NCI-H69 (cell line): ENCODE results near the gene RAB9A.
A peak's percentile ranks its signal among the peaks of the same experiment; 100 is the strongest.
"Not testable (repeated sequence)": the region's sequence is repeated elsewhere in the genome, so short reads cannot be mapped to it uniquely, and the experiment has no call there.

Experiments
- DNase-seq: peaks from one replicate; lab custom pipeline; 2025; lab: John Stamatoyannopoulos, UW

The RAB9A gene, protein sequence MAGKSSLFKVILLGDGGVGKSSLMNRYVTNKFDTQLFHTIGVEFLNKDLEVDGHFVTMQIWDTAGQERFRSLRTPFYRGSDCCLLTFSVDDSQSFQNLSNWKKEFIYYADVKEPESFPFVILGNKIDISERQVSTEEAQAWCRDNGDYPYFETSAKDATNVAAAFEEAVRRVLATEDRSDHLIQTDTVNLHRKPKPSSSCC

DNA sequence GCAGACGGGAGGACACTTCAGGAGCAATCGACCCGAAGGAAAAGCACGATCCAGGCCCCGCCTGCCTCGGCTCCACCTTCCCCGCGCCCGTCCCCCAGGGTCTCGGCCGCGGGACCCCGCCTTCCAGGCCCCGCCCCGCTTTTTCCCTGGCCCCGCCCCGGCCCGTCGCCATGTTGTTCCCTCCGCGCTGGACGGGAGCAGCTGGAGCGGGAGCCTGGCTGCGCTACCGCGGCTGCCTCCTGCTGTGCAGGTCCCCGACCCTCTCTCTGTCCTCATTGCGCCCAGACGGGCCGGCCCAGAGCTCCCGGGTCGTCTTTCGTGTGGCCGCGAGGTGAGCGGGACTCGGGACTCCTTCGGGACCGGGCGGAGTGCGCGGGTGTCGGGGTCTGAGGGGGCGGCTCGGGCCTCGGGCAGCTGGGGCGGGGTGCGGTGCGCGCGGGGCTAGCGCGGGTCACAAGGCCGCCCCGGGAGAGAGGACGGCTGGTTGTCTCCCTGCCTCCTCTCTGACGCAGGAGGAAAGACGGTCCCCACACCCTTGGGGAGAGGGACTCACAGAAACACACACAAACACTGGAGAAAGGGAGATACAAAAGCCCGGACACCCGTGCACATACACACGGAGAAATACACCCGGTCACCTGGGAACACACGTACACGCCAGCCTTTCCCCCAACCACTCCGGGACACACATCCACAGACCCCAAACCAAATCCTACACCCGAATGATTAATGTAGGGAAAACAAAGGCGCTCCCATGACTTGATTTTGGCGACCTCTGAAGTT lies at the start of gene RAB9A:
TSS of gene RAB9A (plus strand) at position 171 of the 783 bp plus-strand sequence. CDS start 19,619 bp downstream, outside the sequence.
- peak; percentile 86 for DNase-seq

DNA sequence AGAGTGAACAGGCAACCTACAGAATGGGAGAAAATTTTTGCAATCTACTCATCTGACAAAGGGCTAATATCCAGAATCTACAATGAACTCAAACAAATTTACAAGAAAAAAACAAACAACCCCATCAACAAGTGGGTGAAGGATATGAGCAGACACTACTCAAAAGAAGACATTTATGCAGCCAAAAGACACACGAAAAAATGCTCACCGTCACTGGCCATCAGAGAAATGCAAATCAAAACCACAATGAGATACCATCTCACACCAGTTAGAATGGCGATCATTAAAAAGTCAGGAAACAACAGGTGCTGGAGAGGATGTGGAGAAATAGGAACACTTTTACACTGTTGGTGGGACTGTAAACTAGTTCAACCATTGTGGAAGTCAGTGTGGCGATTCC lies 47.2 kb upstream of the RAB9A start:
- DNase-seq, result not testable (repeated sequence)

DNA sequence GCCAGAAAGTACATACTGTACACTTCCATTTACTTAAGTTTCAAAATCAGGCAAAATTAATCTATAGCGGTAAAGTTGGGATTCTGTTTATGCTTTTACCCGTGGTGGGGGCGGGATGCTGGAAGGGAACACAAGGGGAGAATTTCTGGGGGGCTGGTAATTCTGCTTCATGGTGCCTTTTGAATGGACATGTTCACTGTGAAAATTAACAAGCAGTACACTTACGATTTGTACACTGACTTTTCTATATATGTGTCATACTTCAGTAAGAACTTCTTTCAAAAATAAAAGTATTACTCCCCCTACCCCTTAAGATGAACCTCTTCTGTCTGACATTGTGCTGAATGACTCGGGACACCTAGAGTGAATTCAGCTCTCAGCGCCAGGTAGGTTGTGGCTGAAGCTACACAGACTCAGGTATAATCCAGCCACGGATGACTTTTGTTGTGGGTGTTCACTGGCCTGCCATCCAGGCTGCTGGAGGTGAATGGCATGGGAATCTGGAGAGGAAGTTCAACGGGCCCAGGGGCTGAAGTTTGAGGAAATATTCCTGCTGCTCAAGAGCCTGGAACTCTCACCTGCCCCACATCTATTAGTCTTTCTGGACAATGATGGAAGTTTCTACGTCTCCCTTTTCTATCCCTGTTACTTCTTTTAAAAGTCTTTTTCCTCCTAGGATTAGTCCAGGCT lies 43.3 kb upstream of the RAB9A start:
- DNase-seq, result no peak

DNA sequence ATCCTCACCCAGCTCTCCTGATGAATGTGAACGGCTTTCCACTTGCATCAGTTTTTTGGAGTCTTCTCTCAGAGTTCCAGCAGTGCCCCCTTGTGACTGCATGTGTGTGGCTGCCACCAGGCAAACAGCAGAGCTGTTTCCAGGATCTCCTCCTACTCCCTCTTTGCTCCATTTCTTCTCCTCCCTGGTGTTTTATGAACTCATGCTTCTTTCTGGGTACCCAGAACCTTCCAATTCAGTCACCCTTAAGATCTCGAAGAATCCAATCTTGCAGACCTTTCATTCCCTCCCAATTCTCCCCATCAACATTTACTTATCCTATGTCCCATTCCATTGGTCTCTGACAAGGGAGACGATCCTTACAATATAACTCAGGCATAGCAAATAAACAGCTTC lies 42.8 kb upstream of the RAB9A start:
- DNase-seq, result peak; percentile 70

DNA sequence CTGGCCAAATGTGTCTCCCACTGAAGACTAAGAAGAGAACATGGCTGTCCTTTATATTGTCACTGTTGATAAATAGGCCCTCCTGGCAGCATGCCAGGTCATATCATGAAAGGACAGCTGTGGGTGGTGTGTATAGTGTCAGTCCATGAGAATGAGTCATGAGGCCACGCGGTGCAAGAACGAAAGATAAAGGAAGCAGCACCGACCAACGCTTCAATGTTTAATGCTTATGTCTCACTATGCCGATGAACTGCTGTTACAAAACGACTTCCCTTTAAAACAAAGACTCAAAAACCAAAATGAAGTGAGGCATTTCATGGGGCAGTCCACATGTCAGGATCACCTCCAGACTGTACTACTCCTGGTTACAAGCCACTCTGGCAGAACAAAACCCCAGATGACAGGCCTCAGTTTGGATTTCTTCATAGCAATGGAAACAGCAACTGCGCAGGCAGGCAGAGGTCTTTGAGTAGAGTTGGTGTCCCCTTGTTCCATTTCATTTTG lies 41.2 kb upstream of the RAB9A start:
- DNase-seq, result peak; percentile 82

DNA sequence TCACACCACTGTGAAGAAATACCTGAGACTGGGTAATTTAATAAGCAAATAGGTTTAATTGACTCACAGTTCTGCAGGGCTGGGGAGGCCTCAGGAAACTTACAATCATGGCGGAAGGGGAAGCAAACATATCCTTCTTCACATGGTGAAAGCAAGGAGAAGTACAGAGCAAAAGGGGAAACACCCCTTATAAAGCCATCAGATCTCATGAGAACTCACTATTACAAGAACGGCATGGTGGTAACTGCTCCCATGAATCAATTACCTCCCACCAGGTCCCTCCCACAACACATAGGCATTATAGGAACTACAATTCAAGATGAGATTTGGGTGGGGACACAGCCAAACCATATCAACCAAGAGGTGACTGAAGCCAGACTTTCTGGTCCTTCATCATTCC lies 40.6 kb upstream of the RAB9A start:
- DNase-seq, result not testable (repeated sequence)

DNA sequence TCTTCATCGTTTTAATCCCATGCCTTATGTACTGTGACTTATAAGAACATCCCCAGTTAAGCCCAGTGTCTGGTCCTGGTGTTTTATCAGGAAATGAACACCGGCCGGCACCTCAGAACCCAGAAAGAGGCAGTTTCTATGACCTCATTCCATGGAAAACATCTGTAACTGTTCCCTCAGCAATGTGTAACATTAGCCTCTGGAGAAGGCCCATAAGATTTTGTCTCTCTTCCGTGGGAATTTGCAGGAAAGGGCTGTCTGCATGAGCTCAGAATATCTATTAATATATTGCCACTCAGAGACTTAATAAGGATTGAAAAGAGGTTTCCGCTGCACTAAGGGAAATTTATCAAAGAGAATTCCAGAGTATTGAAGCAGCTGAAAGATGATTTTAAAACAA lies 39.1 kb upstream of the RAB9A start:
- no peak for DNase-seq

DNA sequence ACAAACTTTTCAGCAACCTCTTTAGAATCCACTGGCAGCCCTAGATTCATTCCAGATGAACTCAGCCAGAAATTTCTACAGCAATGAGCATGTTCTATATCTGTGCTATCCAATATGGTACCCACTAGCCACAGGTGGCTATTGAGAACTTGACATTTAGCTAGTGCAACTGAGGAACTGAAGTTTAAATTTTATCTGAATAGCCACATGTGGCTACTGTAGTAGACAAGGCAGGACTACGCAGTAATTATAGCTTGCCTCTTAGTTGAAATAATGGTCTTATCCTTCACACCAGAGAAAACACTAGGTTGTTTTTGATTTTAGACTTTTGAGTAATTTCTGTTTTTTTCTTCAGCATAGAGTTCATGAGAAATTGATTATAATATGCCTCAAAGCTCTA lies 38.6 kb upstream of the RAB9A start:
- no peak for DNase-seq

DNA sequence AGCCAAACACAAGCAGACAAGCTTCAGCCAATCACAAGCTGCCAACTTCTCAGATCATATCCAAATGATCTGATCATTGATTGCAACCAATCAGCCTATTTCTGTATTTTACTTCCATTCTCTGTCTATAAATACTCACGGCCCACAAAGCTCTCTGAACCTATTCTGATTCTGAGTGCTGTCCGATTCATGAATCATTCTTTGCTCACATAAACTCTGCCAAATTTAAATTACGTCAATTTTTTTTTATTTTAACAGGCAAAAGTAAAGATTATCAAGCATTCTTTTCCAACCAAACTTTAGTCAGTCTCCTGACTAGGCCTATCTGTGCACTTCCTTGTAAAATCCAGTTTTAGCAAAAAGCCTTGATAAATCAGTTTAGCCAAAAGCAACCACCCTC lies 37.8 kb upstream of the RAB9A start:
- DNase-seq, result no peak

DNA sequence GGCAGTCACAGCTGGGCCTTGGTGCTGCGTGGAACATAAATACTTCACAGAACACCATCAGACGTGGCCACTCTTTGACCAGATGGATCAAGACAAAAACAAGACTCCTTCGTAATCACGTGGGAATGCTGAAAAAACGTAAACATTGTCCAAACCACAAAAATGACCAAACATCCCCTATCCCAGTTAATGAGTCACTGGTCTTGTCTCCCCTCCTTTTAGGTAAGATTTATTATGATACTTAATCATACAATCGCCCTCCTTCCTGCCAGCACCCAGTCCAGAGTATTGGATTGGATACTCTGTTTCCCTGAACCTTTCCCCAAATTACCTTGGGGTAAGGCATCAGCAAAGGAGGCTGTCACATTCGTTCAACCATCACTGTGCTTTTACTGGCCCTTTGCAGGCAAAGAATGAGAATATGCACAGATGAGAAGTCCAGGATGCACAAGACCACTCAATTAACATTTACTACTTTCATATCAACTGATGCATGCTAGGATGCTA lies 36.6 kb upstream of the RAB9A start:
- peak; percentile 10 for DNase-seq

DNA sequence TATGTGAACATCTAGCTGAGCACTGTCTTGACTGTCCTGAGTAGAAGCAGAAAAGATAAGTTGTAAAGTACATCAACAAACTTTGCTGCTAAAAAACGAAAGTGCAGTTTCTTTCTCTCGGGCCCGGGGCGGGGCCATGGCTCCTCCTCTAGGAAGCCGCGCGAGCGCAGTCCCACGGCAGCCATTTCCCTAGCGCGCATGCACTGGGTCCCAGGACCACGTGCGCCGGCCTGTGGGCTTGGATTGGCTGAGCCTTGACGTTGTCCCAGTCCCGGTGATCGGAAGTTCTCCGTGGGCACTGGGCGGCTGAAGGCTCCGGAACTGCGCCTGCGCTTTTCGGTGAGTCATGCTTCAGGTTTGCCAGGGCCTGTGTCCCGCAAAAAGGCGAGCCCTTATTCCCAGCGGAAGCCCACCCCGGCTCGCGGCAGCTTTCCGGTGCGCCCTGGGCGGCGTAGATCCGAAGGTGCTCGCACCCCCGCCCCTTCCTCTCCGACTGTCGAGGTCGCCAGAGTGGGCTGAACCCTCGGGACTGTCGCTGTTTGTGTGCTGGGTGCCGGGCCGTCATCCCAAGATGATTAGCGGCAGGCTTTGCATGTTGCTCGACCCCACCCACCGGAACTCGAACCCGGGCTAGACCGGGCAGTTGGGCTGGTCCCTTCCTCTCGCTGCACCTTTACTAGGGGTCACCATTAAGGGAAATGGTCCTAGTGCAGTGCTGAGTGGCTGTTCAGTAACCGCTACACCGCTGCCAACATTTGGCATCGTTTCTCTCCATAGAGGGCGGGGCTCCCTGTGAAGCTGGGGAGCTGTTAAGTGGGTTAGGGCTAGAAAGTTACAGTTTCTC lies 35.9 kb upstream of the RAB9A start, which contains the start of gene TCEANC:
TSS of gene TCEANC (plus strand) at position 292 of the 844 bp plus-strand sequence. CDS start 9,368 bp downstream, outside the sequence.
- peak; percentile 97 for DNase-seq

DNA sequence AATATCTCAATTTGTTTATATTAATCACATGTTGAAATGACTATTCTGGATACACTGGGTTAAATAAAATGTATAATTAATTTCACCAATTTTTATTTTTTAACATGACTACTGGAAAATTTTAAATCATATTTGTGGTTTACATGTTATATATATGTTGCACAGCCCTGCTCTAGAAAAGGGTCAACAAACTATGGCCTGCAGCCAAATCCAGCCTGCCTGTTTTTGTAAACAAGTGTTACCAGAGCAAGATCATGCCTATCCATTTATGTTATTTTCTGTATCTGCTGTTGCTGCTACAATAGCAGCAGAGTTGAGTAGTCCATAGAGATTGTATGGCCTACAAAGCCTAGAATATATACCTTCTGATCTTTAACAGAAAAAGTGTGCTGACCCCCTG lies 34.8 kb upstream of the RAB9A start:
- no peak for DNase-seq

DNA sequence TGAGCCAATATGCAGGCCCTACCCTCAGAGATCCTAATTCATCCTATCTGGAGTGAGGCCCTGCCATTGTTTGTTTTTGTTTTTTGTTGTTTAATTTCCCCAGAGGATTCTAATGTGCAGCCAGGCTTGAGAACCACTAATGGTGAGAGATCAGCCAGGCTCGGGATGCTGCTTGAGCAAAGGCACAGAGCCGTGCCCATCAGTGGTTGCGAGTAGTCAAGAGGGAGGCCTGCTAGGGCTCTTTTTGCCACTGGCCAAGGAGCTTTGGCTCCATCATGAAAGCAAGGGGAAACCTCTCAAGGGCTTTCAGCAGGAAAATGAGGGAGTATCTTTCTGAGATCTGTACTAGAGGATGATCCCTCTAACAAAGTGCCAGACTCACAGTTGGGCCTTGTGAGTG lies 33.3 kb upstream of the RAB9A start:
- no peak for DNase-seq

DNA sequence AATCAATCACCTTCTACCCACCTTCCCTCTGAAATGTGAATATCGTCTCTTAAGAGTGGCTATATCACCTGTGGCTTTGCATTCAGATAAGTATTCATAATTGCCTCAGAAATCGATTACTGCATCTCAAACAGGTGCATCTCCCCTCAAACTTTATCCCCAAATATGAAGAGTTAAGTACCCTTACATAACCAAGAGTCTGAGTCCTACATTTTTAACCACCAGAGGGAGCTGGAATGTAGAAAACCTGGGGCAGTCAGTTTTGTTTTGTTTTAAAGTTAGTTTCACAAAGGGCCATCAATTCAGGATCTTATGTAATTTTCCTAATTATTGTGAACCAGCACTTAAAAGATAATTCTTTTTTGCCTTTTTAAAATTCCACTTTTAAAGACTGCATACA lies 30.3 kb upstream of the RAB9A start:
- DNase-seq, result peak; percentile 49

DNA sequence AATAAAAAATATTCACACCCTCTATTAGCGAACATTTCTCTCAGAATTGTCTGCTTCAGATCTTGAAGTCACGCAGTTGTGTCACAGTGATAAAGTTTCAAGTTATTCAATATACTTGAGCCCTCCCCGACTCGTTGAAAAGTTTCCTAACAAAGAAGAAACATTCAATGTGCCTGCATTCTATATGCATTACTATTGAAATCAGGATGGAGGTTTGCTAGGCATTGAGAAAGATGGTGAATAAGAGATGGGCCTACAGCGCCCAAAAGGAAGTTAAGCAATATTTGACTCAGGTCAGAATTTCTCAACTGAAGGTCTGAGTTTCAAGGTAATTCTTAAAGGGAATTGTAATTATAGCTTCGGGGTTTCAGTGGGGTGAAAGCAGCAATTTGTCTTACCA lies 29.9 kb upstream of the RAB9A start:
- DNase-seq, result no peak

DNA sequence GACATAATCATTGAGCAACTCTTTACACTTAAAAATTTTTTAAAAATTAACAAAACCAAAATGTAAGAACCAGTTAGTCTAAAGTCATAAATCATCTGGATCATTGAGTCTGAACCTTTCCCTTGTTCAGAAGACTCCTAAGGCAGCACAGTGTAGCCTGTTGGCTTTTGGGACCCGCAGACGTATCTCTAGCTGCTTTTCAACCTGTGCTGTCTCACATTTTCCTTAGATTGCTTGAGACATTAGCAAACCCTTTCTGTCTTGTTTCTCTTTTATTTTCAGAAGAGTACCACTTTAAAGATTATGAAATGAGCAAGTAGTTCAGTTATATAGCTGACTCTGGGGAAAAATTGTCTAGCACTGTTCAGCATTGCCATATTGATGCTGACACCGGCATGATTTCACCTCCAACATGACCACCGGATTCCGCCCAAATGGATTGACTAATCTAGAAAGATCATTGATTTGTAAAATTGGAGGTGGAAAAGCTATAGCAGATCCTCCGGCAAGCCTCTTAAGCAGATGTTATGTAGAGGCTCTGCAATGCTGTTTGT lies 27.1 kb upstream of the RAB9A start:
- no peak for DNase-seq

DNA sequence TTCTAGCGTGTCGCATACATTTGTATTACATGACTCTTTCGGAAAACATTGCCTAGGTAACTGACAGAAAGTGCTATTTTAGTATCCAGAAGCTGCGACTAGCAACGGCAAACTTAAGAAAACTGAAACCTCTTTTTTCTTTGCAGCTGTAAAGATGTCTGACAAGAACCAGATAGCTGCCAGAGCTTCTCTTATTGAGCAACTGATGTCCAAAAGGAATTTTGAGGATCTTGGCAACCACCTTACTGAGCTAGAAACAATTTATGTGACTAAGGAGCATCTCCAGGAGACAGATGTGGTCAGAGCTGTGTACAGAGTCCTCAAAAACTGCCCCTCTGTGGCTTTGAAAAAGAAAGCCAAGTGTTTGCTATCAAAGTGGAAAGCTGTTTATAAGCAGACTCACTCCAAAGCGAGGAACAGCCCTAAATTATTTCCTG lies 26.6 kb upstream of the RAB9A start:
- DNase-seq, result no peak

DNA sequence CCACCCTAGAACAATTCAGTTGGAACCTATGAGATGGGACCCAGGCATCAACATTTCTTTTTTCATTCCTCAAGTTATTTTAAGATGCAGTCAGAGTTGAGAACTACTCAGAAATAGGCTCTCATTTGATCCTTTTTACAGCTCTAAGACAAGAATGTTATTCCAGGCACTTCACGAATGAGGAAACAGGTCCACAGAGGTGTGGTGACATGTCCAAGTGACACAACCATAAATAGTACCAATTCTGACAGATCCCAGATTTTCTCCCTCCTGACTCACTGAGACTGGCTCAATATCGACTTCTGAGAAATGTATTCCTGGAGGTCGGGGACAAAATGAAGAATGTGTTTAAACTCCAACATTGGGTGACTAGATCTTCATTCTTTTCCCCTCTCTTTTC lies 24.9 kb upstream of the RAB9A start:
- no peak for DNase-seq

DNA sequence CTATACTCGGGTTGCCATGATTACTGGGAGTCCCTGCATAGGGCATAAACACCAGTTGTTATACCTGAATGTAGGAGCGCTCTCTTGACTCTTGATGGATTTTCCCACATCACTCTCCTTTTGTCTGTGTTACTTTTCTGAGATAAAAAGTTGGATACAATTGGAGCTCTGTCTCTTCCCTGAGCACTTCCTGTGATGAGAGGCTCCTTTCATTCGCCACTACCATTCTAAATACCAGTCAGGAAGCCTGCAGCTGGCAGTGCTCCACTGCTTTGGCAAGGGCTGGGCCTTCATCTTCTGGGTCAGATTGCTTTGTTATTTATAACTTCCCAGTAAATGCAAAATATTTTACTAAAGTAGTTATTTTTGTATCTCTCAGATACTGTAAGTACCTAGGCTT lies 22.1 kb upstream of the RAB9A start:
- no peak for DNase-seq

DNA sequence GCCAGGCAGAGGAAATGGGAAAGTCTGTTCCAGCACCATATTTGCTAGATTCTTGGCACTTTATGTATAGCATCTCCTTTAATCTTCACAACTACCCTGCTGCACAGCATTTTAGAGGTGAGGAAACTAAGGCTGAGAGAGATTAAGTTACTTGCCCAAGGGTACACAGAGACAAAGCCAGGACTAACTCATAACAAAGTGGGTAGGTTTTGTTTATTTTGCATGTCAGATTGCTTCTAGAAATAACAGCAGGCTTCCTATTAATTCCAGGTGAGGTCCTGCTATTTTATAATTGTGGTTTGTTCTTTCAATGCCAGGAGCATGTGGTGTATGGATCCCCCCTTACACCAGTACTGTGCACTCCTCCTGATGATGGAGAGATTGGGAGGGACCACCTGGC lies 21.0 kb upstream of the RAB9A start:
- peak; percentile 68 for DNase-seq

DNA sequence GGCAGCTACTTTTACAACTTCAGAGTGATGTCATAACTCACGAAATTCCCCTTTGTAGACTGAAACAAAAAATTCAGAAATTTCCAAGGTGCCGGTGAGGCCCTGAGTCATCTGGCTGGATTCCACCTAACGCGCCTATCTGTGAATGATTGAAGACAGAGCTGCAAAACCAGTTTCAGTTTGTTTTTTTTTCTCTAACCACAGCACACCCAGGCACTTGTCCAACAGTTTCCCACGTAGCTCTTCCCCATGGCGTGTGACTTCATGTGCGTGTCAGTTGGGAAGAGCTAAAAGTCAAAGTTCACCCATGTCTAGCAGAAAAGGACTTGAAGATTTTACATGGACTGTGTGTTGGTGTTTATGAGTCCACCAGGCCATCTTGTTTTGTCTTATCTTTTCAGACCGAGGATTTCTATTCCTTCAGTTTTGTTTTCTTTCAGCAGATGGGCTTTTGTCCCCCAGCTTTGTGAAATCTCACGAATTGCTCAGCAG lies 19.6 kb upstream of the RAB9A start:
- no peak for DNase-seq
